Fibroblast of skin of left quadriceps (primary cell): ENCODE measurements around the gene PRKAR1A.
"Not testable (repeated sequence)": the region's sequence is repeated elsewhere in the genome, so short reads cannot be mapped to it uniquely, and the experiment has no call there.

Experiments used
- DNase-seq, 2 experiments: peaks; one replicate each; pipeline ENCODE4 v3.0.0-alpha.2; 2013; ENCODE audit warnings: low read depth in 2 of 2

Gene PRKAR1A

DNA sequence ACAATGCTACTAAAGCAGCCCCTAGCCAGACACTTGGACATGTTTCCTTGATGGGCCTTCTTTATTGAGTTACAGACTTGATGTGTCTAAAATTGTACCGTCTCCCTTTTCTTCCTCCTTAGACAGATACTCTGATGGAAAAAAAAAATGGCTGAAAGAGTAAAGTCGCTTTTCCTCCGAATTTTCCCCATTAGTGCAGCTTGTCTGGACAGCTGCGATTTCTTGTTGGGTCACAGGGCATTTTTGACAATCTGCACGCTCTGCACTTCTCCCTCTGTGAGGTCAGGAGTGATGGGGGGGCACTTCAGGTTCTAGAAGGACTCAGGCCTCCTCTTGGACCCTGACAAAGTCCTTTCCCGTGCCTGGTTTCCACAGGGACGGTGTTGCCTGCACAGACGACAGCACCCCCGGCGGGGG lies 968 bp upstream of the PRKAR1A start:
- no peak for DNase-seq

DNA sequence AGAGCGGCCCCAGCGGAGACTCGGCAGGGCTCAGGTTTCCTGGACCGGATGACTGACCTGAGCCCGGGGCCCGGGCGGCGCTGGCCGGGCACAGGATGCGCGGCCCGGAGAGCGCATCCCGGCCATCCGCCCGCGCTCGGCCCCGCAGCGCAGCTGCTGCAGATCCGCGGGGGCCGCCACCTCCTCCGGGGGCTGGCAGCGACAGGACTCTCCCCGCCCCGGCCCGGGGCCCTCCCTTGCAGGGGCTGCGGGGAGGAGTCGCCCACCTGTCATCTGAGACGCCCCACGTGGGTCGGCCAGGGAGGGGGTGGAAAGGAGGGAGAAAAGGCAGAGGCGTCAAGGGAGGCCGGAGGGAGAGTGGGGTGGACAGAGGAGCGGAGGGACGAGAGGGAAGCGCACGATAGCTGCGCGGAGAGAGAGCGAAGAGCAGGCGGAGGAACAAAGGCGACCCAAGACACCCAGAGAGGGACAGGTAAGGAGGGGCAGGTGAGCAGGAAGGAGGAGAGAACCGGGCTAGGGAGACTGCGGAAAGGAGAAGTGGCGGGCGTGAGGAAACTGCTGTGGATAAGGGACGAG lies 471 bp upstream of the PRKAR1A start:
- DNase-seq = peak in 1 of 2 experiments; percentile 54

DNA sequence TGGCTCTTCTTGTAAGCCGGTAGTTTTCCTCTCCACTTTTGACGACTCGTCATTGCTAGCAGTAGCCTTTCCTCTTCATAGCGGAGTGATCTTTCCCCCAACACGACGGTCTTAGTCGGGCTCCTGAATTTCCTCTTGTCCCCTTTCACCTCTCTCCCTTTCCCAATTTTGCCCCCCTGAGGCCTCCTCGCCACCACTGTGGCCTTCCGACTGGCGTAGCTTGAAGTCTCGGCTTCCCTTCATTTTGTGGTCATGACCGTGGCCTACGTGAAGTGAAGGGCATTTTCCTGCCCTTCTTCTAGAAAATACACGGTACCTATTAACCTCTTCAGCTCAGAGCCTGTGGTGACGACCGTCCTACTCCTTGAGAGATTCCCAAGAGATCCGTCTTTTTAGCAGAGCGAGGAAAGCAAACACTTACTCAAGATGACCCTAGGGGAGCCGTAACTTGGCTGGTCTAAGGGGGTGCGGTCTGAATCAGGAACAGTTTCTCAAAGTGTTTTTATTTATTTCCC lies 787 bp downstream of the PRKAR1A start:
- DNase-seq = no peak

DNA sequence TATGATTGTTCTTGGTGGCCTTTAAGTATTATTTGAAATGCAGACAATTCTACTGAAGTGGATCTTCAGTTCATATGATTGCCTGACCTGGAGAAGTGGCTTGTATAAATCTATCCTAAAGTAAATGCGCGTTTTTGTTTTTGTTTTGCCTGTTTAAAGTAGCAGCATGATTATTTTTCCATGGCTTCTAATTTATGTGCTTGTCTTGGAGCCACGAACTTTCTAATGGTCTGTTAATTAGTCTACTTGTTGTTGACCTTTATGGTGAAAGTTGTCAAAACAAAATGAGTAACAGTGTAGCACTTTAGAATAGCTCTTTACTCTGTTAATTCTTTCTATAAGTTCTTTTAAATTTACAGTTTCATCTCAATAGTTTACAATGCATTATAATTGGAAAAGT lies 1.7 kb downstream of the PRKAR1A start:
- DNase-seq = no peak

DNA sequence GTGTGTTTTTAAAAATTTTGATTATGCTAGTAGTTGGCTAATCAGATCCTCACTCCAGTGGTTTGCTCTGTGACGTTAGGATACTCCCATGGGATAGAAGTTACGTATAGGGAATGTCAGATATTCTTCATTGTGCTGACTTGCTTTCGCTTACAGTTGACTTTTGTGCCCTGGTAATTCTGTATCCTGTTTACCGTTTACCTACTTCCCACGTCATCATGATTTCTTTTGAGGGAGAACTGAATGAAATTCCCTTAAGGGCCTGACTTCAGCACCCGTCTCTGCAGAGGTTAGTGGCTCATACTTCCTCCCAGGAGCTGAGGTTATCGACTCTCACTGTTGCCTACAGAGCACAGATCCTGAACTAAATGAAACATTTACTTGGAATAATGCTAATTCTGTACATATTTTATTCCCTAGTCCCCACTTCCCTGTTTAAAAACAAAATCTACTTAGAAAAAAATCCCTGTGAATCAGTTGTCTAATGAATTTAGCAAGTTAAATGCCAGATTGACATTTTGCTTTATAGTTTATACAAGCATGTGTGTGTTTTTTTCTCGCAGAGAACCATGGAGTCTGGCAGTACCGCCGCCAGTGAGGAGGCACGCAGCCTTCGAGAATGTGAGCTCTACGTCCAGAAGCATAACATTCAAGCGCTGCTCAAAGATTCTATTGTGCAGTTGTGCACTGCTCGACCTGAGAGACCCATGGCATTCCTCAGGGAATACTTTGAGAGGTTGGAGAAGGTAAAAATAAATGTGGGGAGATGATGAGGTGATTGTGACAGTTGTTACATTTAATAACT lies 2.8 kb downstream of the PRKAR1A start:
- DNase-seq = peak in 1 of 2 experiments; percentile 43

DNA sequence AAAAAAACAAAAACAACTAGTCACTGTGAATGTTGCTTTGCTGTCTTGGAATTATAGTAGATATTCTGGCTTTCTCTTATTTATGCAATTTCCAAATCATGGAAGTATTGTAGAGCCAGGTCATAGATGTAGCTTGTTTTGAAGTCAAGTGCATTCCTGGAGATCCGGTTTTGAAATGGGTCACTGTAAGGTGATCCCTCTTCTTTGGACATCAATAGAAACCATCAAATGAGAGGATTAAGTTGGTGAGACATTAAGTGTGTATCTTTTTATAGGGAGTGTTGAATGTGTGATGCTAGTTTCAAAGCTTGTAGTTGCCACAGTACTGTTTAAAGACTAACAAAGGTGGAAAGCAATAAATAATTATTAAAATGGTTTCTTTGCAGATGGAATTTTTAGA lies 4.5 kb downstream of the PRKAR1A start:
- DNase-seq = no peak

DNA sequence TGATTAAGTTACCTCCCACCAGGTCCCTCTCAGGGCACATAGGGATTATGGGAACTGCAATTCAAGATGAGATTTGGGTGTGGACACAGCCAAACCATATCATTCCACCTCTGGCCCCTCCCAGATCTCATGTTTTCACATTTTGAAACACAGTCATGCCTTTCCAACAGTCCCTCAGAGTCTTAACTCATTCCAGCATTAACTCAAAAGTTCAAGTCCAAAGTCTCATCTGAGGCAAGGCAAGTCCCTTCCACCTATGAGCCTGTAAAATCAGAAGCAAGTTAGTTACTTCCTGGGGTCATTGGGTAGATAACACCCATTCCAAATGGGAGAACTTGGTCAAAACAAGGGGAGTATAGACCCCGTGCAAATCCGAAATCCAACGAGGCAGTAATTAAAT lies 5.4 kb downstream of the PRKAR1A start:
- not testable (repeated sequence) for DNase-seq

DNA sequence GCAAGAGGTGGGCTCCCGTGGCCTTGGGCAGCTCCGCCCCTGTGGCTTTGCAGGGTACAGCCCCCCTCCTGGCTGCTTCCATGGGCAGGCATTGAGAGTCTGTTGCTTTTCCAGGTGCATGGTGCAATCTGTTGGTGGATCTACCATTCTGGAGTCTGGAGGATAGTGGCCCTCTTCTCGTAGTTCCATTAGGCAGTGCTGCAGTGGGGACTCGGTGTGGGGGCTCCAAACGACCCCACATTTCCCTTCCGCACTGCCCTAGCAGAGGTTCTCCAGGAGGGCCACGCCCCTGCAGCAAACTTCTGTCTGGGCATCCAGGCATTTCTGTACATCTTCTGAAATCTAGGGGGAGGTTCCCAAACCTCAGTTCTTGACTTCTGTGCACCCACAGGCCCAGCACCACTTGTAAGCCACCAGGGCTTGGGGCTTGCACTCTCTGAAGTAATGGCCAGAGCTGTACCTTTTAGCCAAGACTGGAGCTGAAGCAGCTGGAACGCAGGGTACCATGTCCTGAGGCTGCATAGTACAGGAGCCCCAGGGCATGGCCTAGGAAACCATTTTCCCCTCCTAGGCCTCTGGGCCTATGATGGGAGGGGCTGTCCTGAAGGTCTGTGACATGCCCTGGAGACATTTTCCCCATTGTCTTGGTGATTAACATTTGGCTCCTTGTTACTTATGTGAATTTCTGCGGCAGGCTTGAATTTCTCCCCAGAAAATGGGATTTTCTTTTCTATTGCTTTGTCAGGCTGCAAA lies 6.0 kb downstream of the PRKAR1A start:
- no peak for DNase-seq

DNA sequence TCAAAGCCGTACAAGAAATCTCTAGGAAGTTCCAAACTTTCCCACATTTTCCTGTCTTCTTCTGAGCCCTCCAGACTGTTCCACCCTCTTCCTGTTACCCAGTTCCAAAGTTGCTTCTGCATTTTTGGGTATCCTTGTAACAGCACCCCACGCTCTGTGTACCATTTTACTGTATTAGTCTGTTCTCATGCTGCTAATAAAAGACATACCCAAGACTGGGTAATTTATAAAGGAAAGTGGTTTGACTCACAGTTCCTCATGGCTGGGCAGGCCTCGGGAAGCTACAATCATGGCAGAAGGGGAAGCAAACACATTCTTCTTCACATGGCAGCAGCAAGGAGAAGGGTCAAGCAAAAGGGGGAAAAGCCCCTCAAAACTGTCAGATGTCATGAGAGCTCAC lies 6.8 kb downstream of the PRKAR1A start:
- not testable (repeated sequence) for DNase-seq

DNA sequence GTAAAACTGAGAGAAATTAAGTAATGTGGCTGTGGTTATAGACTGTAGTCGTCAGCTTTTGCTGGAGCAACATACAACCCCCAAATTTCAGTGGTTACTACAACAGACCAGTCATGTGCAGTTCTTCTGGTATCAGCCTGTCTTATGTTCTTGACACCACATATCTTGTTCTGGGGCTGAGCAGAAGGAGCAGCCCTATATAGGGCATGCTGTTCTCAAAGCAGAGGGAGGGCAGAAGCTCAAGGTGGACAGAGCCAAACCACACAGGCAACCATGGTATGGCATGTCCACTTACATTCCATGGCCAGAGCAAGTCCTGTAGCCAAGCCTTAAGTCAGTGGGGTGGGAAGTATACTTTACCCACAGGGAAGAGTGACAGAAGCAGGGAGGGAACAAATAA lies 7.7 kb downstream of the PRKAR1A start:
- DNase-seq = no peak

DNA sequence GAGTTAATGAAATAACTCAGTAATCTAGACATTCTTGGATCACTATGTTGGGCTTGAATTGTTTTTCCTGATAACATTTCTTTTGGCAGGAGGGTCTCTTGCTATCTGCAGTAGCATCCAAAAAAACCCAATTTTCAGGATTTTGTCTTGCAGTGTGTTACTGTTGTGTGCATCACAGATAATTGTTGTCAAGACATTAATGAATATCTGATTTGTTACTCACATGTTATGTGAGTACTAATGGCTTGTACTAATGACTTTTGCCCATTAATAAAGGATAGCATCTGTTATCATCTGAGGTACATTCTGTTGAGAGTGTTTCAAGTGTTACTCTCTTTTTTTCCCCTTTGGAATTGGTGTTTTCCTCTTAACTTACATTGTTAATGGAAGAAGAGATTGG lies 10.0 kb downstream of the PRKAR1A start:
- no peak for DNase-seq

DNA sequence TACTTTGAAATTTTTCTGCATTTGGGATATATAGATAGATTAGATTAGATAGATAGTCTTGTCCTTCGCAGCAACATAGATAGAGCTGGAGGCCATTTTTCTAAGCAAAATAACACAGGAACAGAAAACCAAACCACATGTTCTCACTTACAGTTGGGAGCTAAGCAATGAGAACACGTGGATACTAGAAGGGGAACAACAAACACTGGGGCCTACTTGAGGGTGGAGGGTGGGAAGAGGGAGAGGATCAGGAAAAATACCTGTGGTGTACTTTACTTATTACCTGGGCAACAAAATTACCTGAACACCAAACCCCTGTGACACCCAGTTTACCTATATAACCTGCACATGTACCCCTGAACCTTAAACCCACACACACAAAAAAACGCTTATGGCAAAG lies 14.3 kb downstream of the PRKAR1A start:
- DNase-seq = no peak

DNA sequence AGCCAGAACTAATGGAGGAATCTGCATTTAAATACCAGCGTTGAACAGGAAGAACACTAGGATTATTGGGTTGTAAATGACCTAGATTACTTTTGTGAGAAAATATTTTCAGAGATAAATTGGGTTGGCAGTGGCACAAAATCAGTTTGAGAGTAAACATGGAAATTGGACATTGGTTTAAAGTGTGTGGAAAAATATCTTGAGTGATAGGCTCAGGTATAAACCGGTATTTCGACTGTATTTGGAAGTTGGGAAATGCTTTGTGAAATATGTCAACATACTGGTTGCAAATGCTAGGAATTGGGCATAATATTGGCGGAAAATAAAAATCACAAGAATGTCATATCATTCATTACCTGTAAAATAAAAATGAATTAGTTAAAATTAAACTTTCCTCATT lies 15.1 kb downstream of the PRKAR1A start:
- no peak for DNase-seq

DNA sequence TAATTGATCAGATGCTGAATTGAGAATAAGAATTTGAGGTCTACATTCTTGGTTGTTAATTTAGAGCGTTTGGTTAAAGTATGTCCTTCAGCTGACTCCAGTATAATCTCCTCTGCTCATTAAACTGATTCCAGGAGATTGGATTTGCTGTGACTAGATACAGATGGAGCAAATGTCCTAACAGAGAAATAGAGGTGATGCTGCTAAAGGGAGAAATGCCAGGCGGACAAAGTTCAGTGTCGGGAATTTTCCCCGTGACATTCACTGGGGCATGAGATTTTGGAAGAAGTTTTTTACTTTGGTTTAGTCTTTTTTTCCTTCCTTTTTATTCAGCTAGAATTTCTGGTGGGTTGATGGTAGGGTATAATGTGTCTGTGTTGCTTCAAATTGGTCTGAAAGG lies 19.0 kb downstream of the PRKAR1A start:
- no peak for DNase-seq

DNA sequence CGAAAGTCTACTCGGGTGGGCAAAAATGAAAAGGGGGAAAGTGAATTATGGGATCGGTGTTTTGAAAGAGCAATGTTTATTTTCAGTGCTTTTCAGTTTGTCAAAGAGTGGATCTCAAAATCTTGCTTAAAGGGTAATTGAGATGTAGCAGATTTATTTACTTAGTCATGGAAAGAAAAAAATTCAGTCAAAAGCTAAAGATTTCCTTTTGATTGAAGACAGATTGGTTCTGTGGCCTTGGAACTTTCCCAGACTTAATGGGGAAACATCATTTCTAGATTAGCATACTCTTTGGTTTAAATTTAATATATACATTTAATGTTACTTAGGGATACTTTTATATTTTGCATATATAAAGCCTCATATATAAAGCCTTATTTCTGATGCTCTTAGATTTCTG lies 20.6 kb downstream of the PRKAR1A start:
- DNase-seq = no peak

DNA sequence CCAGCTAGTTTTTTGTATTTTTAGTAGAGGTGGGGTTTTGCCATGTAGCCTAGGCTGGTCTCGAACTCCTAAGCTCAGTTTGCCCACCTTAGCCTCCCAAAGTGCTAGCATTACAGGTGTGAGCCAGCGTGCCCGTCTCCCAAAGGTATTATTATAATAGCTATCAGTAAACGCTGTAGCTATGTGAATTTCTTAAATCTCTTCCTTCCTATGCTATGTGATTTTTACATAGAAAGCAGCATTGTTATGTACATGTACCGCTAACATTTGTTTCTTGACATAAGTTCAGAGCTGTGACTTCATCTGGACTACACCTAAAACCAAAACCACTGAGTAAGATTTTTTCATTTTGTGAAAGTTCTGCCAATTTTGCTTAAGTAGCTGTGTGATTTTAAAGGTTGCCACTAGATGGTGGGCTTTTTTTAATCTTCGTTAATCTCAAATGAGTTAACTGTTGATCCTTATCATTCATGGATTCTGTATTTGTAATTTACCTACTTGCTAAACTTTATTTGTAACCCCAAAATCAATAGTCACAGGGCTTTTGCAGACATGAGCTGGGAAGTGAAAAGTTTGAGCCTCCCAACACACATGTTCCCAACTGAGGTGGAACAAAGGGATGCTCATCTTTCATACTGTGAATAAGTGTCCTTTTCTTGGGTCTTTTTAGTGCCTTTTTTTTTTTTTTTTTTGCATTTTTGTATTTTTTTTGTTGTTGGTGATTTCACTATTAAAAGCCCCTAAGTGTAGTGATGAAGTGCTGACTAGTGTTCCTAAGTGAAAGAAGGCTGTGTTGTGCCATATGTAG lies 21.9 kb downstream of the PRKAR1A start:
- DNase-seq = peak in 1 of 2 experiments; percentile 26

DNA sequence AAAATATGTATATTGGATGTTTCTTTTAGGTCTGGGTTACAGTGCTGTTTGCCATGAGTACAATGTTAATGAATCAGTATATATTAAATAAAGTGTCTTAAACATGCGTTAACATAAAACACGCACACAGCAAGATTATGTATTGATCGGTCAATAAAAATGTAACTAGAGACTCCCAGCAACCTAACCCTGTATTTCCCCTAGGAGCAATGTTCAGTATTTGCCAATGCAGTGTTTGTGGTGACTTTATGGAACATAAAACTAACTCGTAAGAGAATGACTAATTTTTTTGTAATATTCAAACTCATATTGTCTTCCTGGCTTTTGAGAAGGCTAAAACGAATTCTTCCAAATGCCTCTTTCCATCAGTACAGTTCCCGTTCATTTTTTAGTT lies 22.5 kb downstream of the PRKAR1A start:
- DNase-seq = no peak

DNA sequence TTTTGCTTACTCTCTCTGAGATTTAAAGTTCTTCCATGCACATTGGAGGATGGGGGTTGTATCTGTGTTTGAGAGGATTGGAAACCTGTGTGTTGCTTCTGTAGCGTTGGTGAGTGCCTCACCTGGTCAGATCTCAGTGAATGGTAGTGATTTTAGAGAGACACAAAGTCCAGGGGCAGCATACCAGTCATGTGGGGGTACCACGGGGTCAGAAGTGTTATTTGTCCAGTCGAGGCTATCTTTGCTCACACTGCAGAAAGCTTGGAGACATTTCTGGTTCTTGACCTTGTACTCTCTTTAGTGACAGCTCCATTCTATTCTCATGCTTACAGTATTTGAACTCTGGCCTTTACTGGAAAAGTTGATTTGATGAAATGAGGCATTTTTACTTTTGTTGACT lies 23.7 kb downstream of the PRKAR1A start:
- no peak for DNase-seq

DNA sequence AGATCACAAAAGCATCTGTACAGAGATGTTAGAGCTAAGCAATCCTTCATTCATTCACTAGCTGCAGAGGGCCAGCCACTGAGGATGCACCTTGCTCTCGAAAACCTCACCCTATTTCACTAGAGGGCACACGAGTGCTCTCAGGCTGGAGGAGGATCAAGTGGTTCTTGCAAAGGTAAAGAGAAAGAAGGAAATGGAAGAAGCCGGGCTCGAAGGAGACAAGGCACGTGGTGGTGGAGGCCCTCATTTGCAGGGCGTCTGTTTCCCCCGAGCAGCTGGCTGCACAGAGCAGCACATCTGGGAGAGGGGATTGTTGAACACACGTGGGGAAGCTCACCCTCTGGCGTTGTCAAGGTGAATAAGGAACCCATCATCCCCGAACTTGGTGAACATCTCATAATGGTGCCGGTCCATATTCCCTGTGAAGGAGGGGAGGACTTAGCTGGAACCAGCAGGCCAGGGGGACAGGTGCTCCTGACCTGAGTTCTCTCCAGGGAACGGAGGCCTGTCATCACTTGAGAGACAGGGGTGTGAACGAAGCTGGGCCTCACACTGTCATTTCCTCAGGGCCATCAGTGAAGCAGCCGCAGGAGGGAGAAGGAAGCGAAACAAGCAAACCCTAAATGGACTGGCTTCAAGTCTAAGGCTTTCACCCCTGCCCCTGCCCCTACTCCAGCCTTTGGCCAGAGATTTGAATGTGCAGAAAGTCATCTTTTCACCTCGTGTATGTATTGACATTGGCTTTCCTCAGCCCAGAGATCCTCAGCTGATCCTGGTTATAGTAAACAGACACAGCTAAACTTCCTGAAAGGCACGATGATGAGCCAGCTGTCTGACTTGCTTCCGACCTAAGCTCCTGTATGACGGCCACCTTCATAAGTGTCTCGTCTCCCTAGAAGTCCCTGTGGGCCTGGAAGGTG lies 27.6 kb downstream of the PRKAR1A start:
- DNase-seq = peak; percentile 5 to 7

DNA sequence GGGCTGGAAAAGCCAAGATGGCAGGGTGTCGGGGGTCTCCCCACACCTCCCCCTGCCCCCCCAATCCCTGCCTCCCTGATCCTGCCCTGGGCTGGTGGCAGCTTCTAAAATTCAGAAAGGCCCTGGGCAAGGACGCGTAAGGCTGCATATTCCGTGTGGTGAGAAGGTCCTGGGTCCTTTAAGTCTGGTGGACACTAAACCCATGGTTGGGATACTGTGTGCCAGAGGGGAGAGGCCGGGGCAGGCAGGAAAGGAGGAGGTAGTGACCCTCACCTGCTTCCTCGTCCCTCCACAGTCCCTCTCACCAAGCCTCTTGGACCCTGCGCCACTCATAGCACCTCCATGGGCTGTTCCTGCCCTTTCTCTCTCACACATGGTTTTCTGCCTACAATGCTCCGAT lies 28.8 kb downstream of the PRKAR1A start:
- no peak for DNase-seq

DNA sequence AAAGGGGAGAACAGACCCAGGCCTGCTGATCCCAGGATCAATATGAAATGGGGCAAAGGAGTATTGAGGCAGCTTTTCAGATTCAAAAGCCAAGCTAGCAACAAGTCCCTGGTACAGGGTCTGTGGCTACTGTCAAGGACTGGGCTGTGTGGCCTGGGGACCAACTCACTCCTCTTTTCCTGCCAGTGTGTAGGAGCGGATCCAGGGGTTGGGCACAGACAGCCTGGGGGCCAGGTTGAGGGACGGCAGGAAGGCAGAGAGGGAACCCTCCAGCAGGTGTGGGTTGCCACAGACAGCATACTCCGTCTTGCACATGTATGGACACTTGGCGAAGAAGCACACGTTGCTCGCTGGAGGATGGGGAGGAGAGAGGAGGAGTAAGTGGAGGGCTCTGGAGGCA lies 29.6 kb downstream of the PRKAR1A start:
- no peak for DNase-seq
